Myocyte (in vitro differentiated cells): Measurements from ENCODE around the gene ZDHHC20. TPM values are rescaled to one million over a fixed set of nuclear protein-coding genes. Genes with fewer than 3 reads are reported as not detected.

Source experiments
- DNase-seq: peaks from one replicate; pipeline ENCODE4 v3.0.0-alpha.2; 2012; ENCODE audit warnings: low read depth
- total RNA-seq: library from RNA; depleted of rRNA; stranded (reverse); fragments of >200 nt; gene quantifications from 2 replicates; pipeline ENCODE4 v1.2.3, GENCODE V29; 2014

The ZDHHC20 gene
- total RNA-seq, 1 donor from 2014 or later, result 39.8 TPM

DNA sequence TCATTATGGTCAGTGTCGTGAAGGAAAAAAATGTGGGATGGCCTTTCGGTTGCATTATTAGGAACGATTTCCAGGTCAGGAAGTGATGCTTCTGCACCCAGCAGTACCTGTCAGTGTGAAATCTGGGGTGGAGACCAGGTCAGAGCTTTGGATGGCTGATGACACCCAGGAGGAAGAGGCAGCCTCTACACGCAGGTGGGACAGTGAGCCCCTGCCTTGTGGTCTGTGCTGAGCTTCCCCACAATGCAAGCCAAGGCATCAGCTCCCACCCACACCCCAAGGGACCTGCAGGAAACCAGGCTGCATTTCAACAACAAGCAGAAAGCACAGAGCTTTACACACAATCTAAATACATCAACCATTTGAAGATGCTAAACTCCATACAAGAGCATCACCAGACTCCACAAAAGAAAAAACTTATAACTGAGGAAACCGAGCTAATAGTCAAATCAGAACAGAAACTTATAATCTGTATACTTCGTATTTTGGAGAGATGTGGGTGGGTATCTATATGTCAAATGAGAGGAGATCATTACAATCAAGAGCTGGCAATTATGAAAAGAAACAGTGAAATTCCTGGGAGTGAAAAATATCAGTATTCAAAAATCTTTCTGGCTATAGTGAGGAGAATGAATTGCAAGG is 130.1 kb downstream of the ZDHHC20 start:
- DNase-seq, result no peak

DNA sequence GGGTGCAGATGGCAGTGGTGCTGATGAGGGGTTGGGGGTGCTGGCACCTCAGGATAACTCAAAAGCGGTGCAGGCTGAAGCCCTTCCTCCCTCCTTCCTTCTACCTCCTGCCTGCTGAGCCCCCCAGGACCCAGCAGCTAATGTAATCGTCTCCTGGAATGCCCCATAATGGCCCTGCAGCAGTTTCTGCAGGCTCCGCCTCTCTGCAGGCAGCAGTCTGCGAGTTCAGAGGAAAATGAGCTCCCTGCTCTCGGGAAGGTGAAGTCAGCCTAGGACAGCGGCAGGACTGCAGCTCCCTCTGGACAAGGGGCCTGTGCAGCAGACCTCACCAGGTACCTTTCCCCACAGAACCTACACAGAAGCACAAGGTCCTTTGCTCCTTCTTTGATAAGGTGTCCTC is 130.9 kb downstream of the ZDHHC20 start:
- no peak for DNase-seq

DNA sequence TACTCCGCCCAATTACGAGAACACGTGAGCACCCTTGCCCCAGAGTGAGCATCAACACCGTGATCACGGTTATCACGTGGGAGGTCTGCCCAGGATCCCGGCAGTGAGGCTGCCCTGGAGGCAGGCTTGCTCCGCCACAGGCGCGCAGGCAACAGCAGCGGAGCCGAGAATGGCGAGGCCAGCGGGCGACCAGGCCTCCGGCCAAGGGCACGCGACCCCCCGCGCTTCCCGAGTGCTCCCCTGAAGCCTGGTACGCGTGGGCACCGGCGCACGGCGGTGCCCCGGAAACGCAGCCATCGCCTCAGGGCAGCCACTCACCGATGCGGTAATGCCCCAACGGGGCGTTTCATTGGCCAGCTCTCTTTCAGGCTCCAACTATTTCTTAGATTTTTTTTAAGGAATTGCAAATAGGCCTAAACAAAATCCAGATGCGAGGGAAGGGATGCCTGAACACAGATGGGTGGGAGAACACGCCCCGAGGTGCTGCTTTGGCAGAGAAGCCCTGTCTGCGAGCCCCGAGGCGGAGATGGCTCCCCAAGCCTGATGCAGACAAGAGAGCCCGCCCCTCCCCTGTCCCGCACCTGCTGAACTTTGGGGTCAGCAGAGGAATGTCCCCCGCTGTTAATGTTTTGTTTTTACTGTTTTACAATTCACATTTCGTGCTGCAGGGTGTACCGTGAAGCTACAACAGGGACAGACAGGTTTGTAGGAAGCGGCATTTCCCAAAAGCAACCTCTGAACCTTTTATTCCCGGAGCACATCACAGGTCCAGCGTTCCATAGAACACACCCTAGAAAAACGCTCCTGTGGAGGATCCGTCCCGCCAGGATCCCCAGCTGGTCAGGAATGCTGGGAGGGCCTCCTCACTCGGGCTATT is 132.7 kb downstream of the ZDHHC20 start:
- no peak for DNase-seq

DNA sequence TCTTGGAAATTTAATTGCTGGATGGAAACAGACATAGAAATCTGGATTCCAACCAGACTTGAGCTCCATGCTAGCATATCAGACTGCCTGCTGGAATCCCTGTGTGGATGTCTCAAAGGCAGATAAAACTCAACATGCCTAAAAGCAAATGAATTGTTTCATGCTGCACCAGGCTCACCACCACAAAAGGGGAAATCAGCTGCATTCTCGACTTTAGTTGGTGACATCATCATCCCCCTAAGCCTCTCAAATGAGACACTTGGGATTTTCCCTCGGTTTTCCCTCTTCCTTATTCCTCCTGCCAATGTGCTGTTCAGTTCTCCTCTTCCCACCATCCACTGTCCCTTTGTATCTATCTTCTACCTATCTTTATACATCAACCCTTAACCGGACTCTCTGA is 134.3 kb downstream of the ZDHHC20 start:
- DNase-seq, result no peak

DNA sequence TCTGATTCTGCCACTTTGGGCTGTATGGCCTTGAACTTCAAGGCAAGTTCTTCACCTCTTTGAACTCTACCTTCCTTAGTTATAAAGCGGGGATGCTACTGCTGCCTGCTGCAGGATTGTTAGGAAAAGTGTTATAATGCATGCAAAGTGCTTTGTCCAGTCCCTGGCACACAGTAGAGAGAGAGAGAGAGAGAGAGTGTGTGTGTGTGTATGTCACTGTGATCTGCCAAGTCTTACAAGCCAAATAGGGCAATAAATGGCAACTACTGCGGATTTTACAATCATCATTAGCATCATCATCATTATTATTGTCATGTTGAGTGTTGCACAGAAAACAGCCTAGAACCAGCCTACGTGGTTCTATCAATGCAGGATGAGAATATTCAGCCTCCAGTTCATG is 136.1 kb downstream of the ZDHHC20 start:
- no peak for DNase-seq

Other genes with a start within 250 kb of the ZDHHC20 start
- 160 and 188 TPM in 2 replicates for gene MICU2, start 144.9 kb upstream of the ZDHHC20 start, total RNA-seq
- gene FGF9, start 211.8 kb upstream of the ZDHHC20 start, total RNA-seq, result 0.21 and 2.4 TPM in 2 replicates